SK-N-SH treated with all-trans-retinoic acid at 6 μM for 48 hours (cell line): ENCODE results near the gene CSE1L.

ENCODE experiments used
- ATAC-seq: fragments of 200-7000 bp; cut with Tn5 transposase; 3 replicates; pipeline ENCODE4 v1.9.1; 2020; ENCODE audit warnings: mild to moderate bottlenecking, moderate library complexity
- ARNTL ChIP-seq: fragments of 450-650 bp; formaldehyde crosslinking; IDR thresholded peaks from 2 replicates; pipeline ENCODE4 v1.5.0; 2020; ENCODE audit warnings: low read depth, mild to moderate bottlenecking, moderate library complexity, borderline replicate concordance
- BACH2 ChIP-seq: fragments of 250-450 bp; sonication (Bioruptor Pico); IDR thresholded peaks from 2 replicates; pipeline ENCODE4 v1.9.0; 2021; ENCODE audit warnings: mild to moderate bottlenecking, borderline replicate concordance
- CSDC2 ChIP-seq: fragments of 250-450 bp; sonication (Bioruptor Pico); IDR thresholded peaks from 2 replicates; pipeline ENCODE4 v1.5.0; 2020; ENCODE audit warnings: mild to moderate bottlenecking, moderate library complexity
- ESRRG ChIP-seq: fragments of 250-450 bp; sonication (Bioruptor Pico); IDR thresholded peaks from 2 replicates; pipeline ENCODE4 v1.6.1; 2021; ENCODE audit warnings: mild to moderate bottlenecking
- GLIS3 ChIP-seq: fragments of 250-450 bp; sonication (Bioruptor Pico); IDR thresholded peaks from 2 replicates; pipeline ENCODE4 v1.5.0; 2020; ENCODE audit warnings: mild to moderate bottlenecking, moderate library complexity
- ISL1 ChIP-seq: fragments of 250-450 bp; sonication (Bioruptor Pico); IDR thresholded peaks from 2 replicates; pipeline ENCODE4 v2.1.2; 2022; ENCODE audit warnings: mild to moderate bottlenecking, moderate library complexity
- OSR1 ChIP-seq: fragments of 250-450 bp; sonication (Bioruptor Pico); IDR thresholded peaks from 2 replicates; pipeline ENCODE4 v1.8.0; 2022; ENCODE audit warnings: moderate library complexity, mild to moderate bottlenecking, inconsistent platforms
- PPARA ChIP-seq: fragments of 250-450 bp; sonication (Bioruptor Pico); IDR thresholded peaks from 2 replicates; pipeline ENCODE4 v1.5.0; 2020; ENCODE audit warnings: mild to moderate bottlenecking, borderline replicate concordance
- RARB ChIP-seq: fragments of 250-450 bp; sonication (Bioruptor Pico); IDR thresholded peaks from 2 replicates; pipeline ENCODE4 v1.8.0; 2021; ENCODE audit warnings: mild to moderate bottlenecking, moderate library complexity
- SNAI2 ChIP-seq: fragments of 250-450 bp; sonication (Bioruptor Pico); IDR thresholded peaks from 2 replicates; pipeline ENCODE4 v1.5.0; 2020; ENCODE audit warnings: mild to moderate bottlenecking, moderate library complexity
- TCF4 ChIP-seq: fragments of 250-450 bp; sonication (Bioruptor Pico); IDR thresholded peaks from 2 replicates; pipeline ENCODE4 v1.8.0; 2021; ENCODE audit warnings: mild to moderate bottlenecking, moderate library complexity, borderline replicate concordance
- TOX ChIP-seq: fragments of 250-450 bp; sonication (Bioruptor Pico); IDR thresholded peaks from 2 replicates; pipeline ENCODE4 v1.8.0; 2021; ENCODE audit warnings: mild to moderate bottlenecking, moderate library complexity, borderline replicate concordance
- ZC3H10 ChIP-seq: fragments of 250-450 bp; sonication (Bioruptor Pico); IDR thresholded peaks from 2 replicates; pipeline ENCODE4 v1.5.1; 2021; ENCODE audit warnings: mild to moderate bottlenecking, moderate library complexity
- ZFP3 ChIP-seq: fragments of 250-450 bp; sonication (Bioruptor Pico); IDR thresholded peaks from 2 replicates; pipeline ENCODE4 v1.5.0; 2020; ENCODE audit warnings: mild to moderate bottlenecking, moderate library complexity
- ZFP30 ChIP-seq: fragments of 450-650 bp; formaldehyde crosslinking; IDR thresholded peaks from 2 replicates; pipeline ENCODE4 v1.5.0; 2022; ENCODE audit warnings: mild to moderate bottlenecking, moderate library complexity
- ZNF565 ChIP-seq: fragments of 450-650 bp; formaldehyde crosslinking; conservative IDR thresholded peaks from 2 replicates; pipeline ENCODE4 v1.5.0; 2020; ENCODE audit warnings: low read depth, mild to moderate bottlenecking, moderate library complexity
- ZNF70 ChIP-seq: fragments of 450-650 bp; formaldehyde crosslinking; IDR thresholded peaks from 2 replicates; pipeline ENCODE4 v1.5.0; 2020; ENCODE audit warnings: mild to moderate bottlenecking, moderate library complexity
- ZNF8 ChIP-seq: fragments of 450-650 bp; formaldehyde crosslinking; IDR thresholded peaks from 2 replicates; pipeline ENCODE4 v1.5.0; 2020; ENCODE audit warnings: mild to moderate bottlenecking, moderate library complexity
- TF ChIP-seq, protein P1 (sequence below): fragments of 250-450 bp; sonication (Bioruptor Pico); IDR thresholded peaks from 2 replicates; pipeline ENCODE4 v1.5.1; 2021; ENCODE audit warnings: mild to moderate bottlenecking, moderate library complexity
- TF ChIP-seq, protein P2 (sequence below): fragments of 250-450 bp; sonication (Bioruptor Pico); IDR thresholded peaks from 2 replicates; pipeline ENCODE4 v1.8.0; 2020; ENCODE audit warnings: mild to moderate bottlenecking, moderate library complexity, borderline replicate concordance
- TF ChIP-seq, protein P3 (sequence below): fragments of 250-450 bp; sonication (Bioruptor Pico); IDR thresholded peaks from 2 replicates; pipeline ENCODE4 v1.8.0; 2021; ENCODE audit warnings: low read depth, mild to moderate bottlenecking, moderate library complexity, borderline replicate concordance
- TF ChIP-seq, protein P4 (sequence below): fragments of 250-450 bp; sonication (Bioruptor Pico); IDR thresholded peaks from 2 replicates; pipeline ENCODE4 v1.5.0; 2020; ENCODE audit warnings: mild to moderate bottlenecking, moderate library complexity

Gene CSE1L

DNA sequence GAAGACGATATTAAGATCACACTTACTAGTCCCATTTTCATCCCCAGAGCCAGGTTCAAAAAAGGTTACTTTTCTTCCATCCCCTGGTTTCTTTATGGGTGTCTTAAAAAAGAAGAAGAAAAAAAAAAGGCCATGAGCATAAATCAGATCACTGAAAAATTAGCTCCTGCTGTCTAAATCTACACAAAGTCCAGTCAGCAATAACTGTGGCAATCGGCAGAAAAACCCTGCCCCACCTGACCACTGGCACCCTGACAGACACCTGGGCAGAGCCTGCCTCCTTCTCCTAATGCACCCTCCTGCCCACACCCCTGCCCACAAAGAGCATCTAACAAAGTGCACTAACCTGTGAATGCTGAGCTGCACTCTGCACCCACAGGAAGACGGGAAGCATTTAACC lies 72.2 kb downstream of the CSE1L start:
- no peak for ATAC-seq
- no peak for TF ChIP-seq OSR1 (CRISPR knock-in tag)
- TF ChIP-seq, protein P1, sequence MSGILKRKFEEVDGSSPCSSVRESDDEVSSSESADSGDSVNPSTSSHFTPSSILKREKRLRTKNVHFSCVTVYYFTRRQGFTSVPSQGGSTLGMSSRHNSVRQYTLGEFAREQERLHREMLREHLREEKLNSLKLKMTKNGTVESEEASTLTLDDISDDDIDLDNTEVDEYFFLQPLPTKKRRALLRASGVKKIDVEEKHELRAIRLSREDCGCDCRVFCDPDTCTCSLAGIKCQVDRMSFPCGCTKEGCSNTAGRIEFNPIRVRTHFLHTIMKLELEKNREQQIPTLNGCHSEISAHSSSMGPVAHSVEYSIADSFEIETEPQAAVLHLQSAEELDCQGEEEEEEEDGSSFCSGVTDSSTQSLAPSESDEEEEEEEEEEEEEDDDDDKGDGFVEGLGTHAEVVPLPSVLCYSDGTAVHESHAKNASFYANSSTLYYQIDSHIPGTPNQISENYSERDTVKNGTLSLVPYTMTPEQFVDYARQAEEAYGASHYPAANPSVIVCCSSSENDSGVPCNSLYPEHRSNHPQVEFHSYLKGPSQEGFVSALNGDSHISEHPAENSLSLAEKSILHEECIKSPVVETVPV (CRISPR knock-in tag), result no peak
- no peak for TF ChIP-seq ZNF8 (CRISPR knock-in tag)
- TF ChIP-seq GLIS3 (CRISPR knock-in tag), result no peak
- TF ChIP-seq ZNF565 (CRISPR knock-in tag), result no peak
- no peak for TF ChIP-seq ISL1
- TF ChIP-seq, protein P2, sequence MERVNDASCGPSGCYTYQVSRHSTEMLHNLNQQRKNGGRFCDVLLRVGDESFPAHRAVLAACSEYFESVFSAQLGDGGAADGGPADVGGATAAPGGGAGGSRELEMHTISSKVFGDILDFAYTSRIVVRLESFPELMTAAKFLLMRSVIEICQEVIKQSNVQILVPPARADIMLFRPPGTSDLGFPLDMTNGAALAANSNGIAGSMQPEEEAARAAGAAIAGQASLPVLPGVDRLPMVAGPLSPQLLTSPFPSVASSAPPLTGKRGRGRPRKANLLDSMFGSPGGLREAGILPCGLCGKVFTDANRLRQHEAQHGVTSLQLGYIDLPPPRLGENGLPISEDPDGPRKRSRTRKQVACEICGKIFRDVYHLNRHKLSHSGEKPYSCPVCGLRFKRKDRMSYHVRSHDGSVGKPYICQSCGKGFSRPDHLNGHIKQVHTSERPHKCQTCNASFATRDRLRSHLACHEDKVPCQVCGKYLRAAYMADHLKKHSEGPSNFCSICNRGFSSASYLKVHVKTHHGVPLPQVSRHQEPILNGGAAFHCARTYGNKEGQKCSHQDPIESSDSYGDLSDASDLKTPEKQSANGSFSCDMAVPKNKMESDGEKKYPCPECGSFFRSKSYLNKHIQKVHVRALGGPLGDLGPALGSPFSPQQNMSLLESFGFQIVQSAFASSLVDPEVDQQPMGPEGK (CRISPR knock-in tag), result no peak
- TF ChIP-seq, protein P3, sequence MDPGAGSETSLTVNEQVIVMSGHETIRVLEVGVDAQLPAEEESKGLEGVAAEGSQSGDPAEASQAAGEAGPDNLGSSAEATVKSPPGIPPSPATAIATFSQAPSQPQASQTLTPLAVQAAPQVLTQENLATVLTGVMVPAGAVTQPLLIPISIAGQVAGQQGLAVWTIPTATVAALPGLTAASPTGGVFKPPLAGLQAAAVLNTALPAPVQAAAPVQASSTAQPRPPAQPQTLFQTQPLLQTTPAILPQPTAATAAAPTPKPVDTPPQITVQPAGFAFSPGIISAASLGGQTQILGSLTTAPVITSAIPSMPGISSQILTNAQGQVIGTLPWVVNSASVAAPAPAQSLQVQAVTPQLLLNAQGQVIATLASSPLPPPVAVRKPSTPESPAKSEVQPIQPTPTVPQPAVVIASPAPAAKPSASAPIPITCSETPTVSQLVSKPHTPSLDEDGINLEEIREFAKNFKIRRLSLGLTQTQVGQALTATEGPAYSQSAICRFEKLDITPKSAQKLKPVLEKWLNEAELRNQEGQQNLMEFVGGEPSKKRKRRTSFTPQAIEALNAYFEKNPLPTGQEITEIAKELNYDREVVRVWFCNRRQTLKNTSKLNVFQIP (CRISPR knock-in tag), result no peak
- no peak for TF ChIP-seq BACH2 (CRISPR knock-in tag)
- no peak for TF ChIP-seq ESRRG (CRISPR knock-in tag)
- no peak for TF ChIP-seq CSDC2 (CRISPR knock-in tag)
- no peak for TF ChIP-seq ZFP30 (CRISPR knock-in tag)
- no peak for TF ChIP-seq ZFP3
- TF ChIP-seq SNAI2 (CRISPR knock-in tag), result no peak
- TF ChIP-seq TCF4 (CRISPR knock-in tag), result no peak
- TF ChIP-seq ARNTL (CRISPR knock-in tag), result no peak
- no peak for TF ChIP-seq ZC3H10

DNA sequence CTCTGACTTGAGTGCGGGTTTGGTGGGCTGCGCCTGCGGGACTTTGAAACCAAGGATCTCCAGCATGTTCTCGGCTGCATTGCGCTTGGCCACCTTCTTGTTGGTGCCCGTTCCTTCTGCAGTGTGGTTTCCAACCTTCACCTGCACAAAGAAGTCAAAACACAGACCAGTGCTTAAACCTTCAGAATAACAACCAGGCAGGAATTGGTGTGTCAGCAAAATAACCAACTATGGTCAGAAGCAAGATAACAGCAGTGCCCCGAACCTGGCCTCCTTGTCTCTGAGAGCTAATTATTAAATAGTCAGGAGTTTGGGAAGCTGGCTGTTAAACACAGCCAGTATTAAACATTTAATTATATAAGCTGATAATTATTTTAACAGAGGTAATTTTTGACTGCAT lies 73.9 kb downstream of the CSE1L start:
- TF ChIP-seq CSDC2 (CRISPR knock-in tag) (no peak), TOX (no peak), ZC3H10 (no peak), ZNF70 (CRISPR knock-in tag) (no peak), BACH2 (CRISPR knock-in tag) (no peak), GLIS3 (CRISPR knock-in tag) (no peak), OSR1 (CRISPR knock-in tag) (no peak), SNAI2 (CRISPR knock-in tag) (no peak), RARB (CRISPR knock-in tag) (no peak)
- ATAC-seq, result no peak

DNA sequence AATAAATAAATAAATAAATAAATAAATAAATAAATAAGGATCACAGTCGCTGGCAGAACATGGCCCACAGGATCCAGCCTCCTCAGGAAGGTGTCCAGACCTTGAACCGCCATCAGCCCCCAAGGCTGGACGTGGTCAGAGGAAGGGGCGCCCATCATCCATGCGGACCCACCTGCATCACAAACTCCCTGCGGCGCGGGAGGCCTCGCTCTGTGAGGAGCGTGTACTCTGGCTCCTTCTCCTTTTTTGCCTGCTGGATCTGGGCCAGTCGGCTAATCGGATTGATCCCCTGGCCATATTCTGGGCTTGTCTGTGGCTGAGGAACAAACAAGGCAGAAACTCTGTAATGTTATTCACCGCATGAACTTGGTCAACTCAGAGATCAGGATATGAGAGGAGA lies 76.8 kb downstream of the CSE1L start:
- TF ChIP-seq, protein P3 (CRISPR knock-in tag), result no peak
- TF ChIP-seq, protein P1 (CRISPR knock-in tag), result no peak
- TF ChIP-seq ZNF70 (CRISPR knock-in tag), result no peak
- no peak for TF ChIP-seq TOX
- TF ChIP-seq ZC3H10, result no peak
- TF ChIP-seq PPARA, result no peak
- TF ChIP-seq ZFP30 (CRISPR knock-in tag), result no peak
- TF ChIP-seq, protein P2 (CRISPR knock-in tag), result no peak
- TF ChIP-seq SNAI2 (CRISPR knock-in tag), result no peak
- TF ChIP-seq, protein P4, sequence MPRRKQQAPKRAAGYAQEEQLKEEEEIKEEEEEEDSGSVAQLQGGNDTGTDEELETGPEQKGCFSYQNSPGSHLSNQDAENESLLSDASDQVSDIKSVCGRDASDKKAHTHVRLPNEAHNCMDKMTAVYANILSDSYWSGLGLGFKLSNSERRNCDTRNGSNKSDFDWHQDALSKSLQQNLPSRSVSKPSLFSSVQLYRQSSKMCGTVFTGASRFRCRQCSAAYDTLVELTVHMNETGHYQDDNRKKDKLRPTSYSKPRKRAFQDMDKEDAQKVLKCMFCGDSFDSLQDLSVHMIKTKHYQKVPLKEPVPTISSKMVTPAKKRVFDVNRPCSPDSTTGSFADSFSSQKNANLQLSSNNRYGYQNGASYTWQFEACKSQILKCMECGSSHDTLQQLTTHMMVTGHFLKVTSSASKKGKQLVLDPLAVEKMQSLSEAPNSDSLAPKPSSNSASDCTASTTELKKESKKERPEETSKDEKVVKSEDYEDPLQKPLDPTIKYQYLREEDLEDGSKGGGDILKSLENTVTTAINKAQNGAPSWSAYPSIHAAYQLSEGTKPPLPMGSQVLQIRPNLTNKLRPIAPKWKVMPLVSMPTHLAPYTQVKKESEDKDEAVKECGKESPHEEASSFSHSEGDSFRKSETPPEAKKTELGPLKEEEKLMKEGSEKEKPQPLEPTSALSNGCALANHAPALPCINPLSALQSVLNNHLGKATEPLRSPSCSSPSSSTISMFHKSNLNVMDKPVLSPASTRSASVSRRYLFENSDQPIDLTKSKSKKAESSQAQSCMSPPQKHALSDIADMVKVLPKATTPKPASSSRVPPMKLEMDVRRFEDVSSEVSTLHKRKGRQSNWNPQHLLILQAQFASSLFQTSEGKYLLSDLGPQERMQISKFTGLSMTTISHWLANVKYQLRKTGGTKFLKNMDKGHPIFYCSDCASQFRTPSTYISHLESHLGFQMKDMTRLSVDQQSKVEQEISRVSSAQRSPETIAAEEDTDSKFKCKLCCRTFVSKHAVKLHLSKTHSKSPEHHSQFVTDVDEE (CRISPR knock-in tag), result no peak
- TF ChIP-seq ZNF8 (CRISPR knock-in tag), result no peak
- TF ChIP-seq OSR1 (CRISPR knock-in tag), result no peak
- no peak for TF ChIP-seq ARNTL (CRISPR knock-in tag)
- TF ChIP-seq ESRRG (CRISPR knock-in tag), result no peak
- ATAC-seq, result no peak
